Activated T-cell treated with anti-CD3 and anti-CD28 coated beads, Interleukin-2, amount 50 U/mL, for 24 hours (primary cell): ENCODE data around the gene PHRF1.

ENCODE experiments used
- DNase-seq: peaks from one replicate; pipeline ENCODE4 v3.0.0-alpha.2; 2020
- H3K27ac Mint-ChIP-seq: 2 replicates; pipeline ENCODE4 v1.8.0; 2020; ENCODE audit warnings: mild to moderate bottlenecking, mixed read lengths
- H3K27me3 Mint-ChIP-seq: 2 replicates; pipeline ENCODE4 v1.8.0; 2020; ENCODE audit warnings: mixed read lengths
- H3K36me3 Mint-ChIP-seq: 2 replicates; pipeline ENCODE4 v1.8.0; 2020; ENCODE audit warnings: low read depth, mixed read lengths
- H3K4me1 Mint-ChIP-seq: 2 replicates; pipeline ENCODE4 v1.8.0; 2020; ENCODE audit warnings: low read depth, mixed read lengths
- H3K4me3 Mint-ChIP-seq: 2 replicates; pipeline ENCODE4 v1.8.0; 2020; ENCODE audit warnings: mild to moderate bottlenecking, moderate library complexity, mixed read lengths
- H3K9me3 Mint-ChIP-seq: 2 replicates; pipeline ENCODE4 v1.8.0; 2020; ENCODE audit warnings: mixed read lengths

Gene PHRF1

GRCh38 chr11:535210-535518, 41.1 kb upstream of the PHRF1 start:
- H3K4me1 Mint-ChIP-seq: peaks cover 22% of the 10 kb centered on the region
- no peaks in the 10 kb centered on the region for H3K9me3 Mint-ChIP-seq
- H3K27me3 Mint-ChIP-seq: no peaks in the 10 kb centered on the region
- H3K4me3 Mint-ChIP-seq: no peak overlapping the region
- no peak for DNase-seq
- H3K36me3 Mint-ChIP-seq: peaks cover 19% of the 10 kb centered on the region
- H3K27ac Mint-ChIP-seq: no peak overlapping the region

GRCh38 chr11:535519-536454, 40.5 kb upstream of the PHRF1 start, which contains the start of gene HRAS:
Gene HRAS, minus strand, starts transcription at chr11:535576.
- Mint-ChIP-seq H3K9me3 (no peaks in the 10 kb centered on the region), H3K27ac (peak within 1 kb of the TSS; percentile 92), H3K36me3 (peaks cover 18% of the 10 kb centered on the region), H3K4me3 (peak within 1 kb of the TSS; percentile 86), H3K27me3 (no peaks in the 10 kb centered on the region), H3K4me1 (peaks cover 22% of the 10 kb centered on the region)
- DNase-seq: peak; percentile 97

GRCh38 chr11:536841-537621, 39.2 kb upstream of the PHRF1 start, which contains the start of gene LRRC56:
Gene LRRC56, plus strand, starts transcription at chr11:537527. Its CDS starts 3,158 bp downstream, at chr11:540685.
- H3K36me3 Mint-ChIP-seq: peaks cover 12% of the 10 kb centered on the region
- H3K27ac Mint-ChIP-seq: peak within 1 kb of the TSS; percentile 92
- no peaks in the 10 kb centered on the region for H3K27me3 Mint-ChIP-seq
- DNase-seq: peak; percentile 96
- H3K9me3 Mint-ChIP-seq: no peaks in the 10 kb centered on the region
- peak within 1 kb of the TSS; percentile 86 for H3K4me3 Mint-ChIP-seq
- peaks cover 22% of the 10 kb centered on the region for H3K4me1 Mint-ChIP-seq

- H3K9me3 Mint-ChIP-seq: no peaks in the 10 kb centered on the region
These were observed 38.4 kb upstream of the PHRF1 start for GRCh38 chr11:537622-538430.

GRCh38 chr11:538431-539051, 37.7 kb upstream of the PHRF1 start:
- Mint-ChIP-seq H3K36me3 (peaks cover 5% of the 10 kb centered on the region), H3K4me3 (no peak overlapping the region), H3K9me3 (no peaks in the 10 kb centered on the region), H3K27ac (peak overlapping the region; percentile 37), H3K4me1 (peaks cover 22% of the 10 kb centered on the region), H3K27me3 (no peaks in the 10 kb centered on the region)
- DNase-seq: no peak

More at GRCh38 chr11:537622-538430, 38.4 kb upstream of the PHRF1 start:
- H3K27me3 Mint-ChIP-seq: no peaks in the 10 kb centered on the region
- H3K4me1 Mint-ChIP-seq: peaks cover 22% of the 10 kb centered on the region
- peak overlapping the region; percentile 86 for H3K4me3 Mint-ChIP-seq
- H3K36me3 Mint-ChIP-seq: peaks cover 8% of the 10 kb centered on the region
- peak overlapping the region; percentile 64 for H3K27ac Mint-ChIP-seq
- DNase-seq: no peak

- Mint-ChIP-seq H3K36me3 (peaks cover 1% of the 10 kb centered on the region), H3K4me1 (peaks cover 18% of the 10 kb centered on the region), H3K4me3 (no peak overlapping the region), H3K27me3 (no peaks in the 10 kb centered on the region), H3K9me3 (no peaks in the 10 kb centered on the region), H3K27ac (no peak overlapping the region)
- no peak for DNase-seq
These were observed 36.2 kb upstream of the PHRF1 start for GRCh38 chr11:539971-540481.

- Mint-ChIP-seq H3K9me3 (no peaks in the 10 kb centered on the region), H3K27ac (no peak overlapping the region), H3K4me3 (no peak overlapping the region), H3K4me1 (peaks cover 18% of the 10 kb centered on the region), H3K36me3 (peaks cover 1% of the 10 kb centered on the region), H3K27me3 (no peaks in the 10 kb centered on the region)
- DNase-seq: no peak
These were observed 35.5 kb upstream of the PHRF1 start for GRCh38 chr11:540583-541432.

GRCh38 chr11:541433-541885, 34.8 kb upstream of the PHRF1 start:
- Mint-ChIP-seq H3K9me3 (no peaks in the 10 kb centered on the region), H3K27ac (no peak overlapping the region), H3K36me3 (peaks cover 1% of the 10 kb centered on the region), H3K4me3 (no peak overlapping the region), H3K27me3 (no peaks in the 10 kb centered on the region), H3K4me1 (peaks cover 14% of the 10 kb centered on the region)
- no peak for DNase-seq

- Mint-ChIP-seq H3K4me1 (no peaks in the 10 kb centered on the region), H3K27me3 (no peaks in the 10 kb centered on the region), H3K9me3 (no peaks in the 10 kb centered on the region), H3K36me3 (peaks cover 1% of the 10 kb centered on the region), H3K27ac (no peak overlapping the region), H3K4me3 (no peak overlapping the region)
- no peak for DNase-seq
These were observed 31.5 kb upstream of the PHRF1 start for GRCh38 chr11:544817-545166.

GRCh38 chr11:545171-545570, 31.1 kb upstream of the PHRF1 start:
- Mint-ChIP-seq H3K9me3 (no peaks in the 10 kb centered on the region), H3K36me3 (peaks cover 1% of the 10 kb centered on the region), H3K27me3 (no peaks in the 10 kb centered on the region), H3K27ac (no peak overlapping the region), H3K4me3 (no peak overlapping the region), H3K4me1 (no peaks in the 10 kb centered on the region)
- no peak for DNase-seq

GRCh38 chr11:548700-549603, 27.3 kb upstream of the PHRF1 start:
- H3K4me1 Mint-ChIP-seq: no peaks in the 10 kb centered on the region
- H3K36me3 Mint-ChIP-seq: no peaks in the 10 kb centered on the region
- no peak overlapping the region for H3K4me3 Mint-ChIP-seq
- H3K27me3 Mint-ChIP-seq: no peaks in the 10 kb centered on the region
- no peaks in the 10 kb centered on the region for H3K9me3 Mint-ChIP-seq
- no peak for DNase-seq
- H3K27ac Mint-ChIP-seq: no peak overlapping the region

- Mint-ChIP-seq H3K27me3 (no peaks in the 10 kb centered on the region), H3K4me1 (no peaks in the 10 kb centered on the region), H3K36me3 (no peaks in the 10 kb centered on the region), H3K4me3 (no peak overlapping the region), H3K27ac (no peak overlapping the region), H3K9me3 (no peaks in the 10 kb centered on the region)
- DNase-seq: no peak
These were observed 26.1 kb upstream of the PHRF1 start for GRCh38 chr11:550021-550745.
